ENCODE results near the gene CA4. TPM values are rescaled to one million over a fixed set of nuclear protein-coding genes. Genes with fewer than 3 reads are reported as not detected.

CA4 gene
- total and polyA plus RNA-seq, 9 of the 15 experiments (the other 6 are each of a cell fraction or from before 2014, with no cell fraction given) = 0.13 TPM; not detected in 7

GRCh38 chr17:60139438-60140285, 10.1 kb upstream of the CA4 start (continued):
- TF ChIP-seq ZBTB11 (CRISPR knock-in tag; IDR thresholded peaks at IDR 0.05) (peak; percentile 20 to 75 (median 38); a peak in 3 of 6 replicates), PBX2 (CRISPR knock-in tag; IDR thresholded peaks at IDR 0.05; ENCODE audit: low read depth) (no peak), PBX2 (tag; conservative IDR thresholded peaks at IDR 0.05; ENCODE audit: low read depth) (no peak), POLR2B (IDR thresholded peaks at IDR 0.05; ENCODE audit: low read depth, partially characterized antibody) (no peak), RAD21 (CRISPR knock-in tag; conservative IDR thresholded peaks at IDR 0.05 in 1 of 2, IDR thresholded peaks at IDR 0.05 in 1 of 2) (peak; percentile 21 to 45; a peak in 3 of 4 replicates), ZNF121 (CRISPR knock-in tag; conservative IDR thresholded peaks at IDR 0.05) (peak; percentile 21; the same call in 1 of the 2 replicates), ZKSCAN8 (CRISPR knock-in tag; IDR thresholded peaks at IDR 0.05) (no peak), BACH1 (tag; IDR thresholded peaks at IDR 0.05) (no peak), ETV1 (tag; conservative IDR thresholded peaks at IDR 0.05; ENCODE audit: low read depth) (peak; percentile 83), BCL6 (CRISPR knock-in tag; IDR thresholded peaks at IDR 0.05) (no peak), ZBTB7A (IDR thresholded peaks at IDR 0.05; ENCODE audit: borderline replicate concordance, control insufficient read depth, low read depth, low read length) (peak; percentile 92), MYC (IDR thresholded peaks at IDR 0.05; ENCODE audit: low read depth, low read length) (no peak), MYC (CRISPR knock-in tag; IDR thresholded peaks at IDR 0.05; ENCODE audit: borderline replicate concordance, low read depth) (no peak), CREB1 (IDR thresholded peaks at IDR 0.05) (no peak), CREB1 (CRISPR knock-in tag; IDR thresholded peaks at IDR 0.05) (peak; percentile 80), CHD1 (IDR thresholded peaks at IDR 0.05; ENCODE audit: low read length) (no peak), PHB (CRISPR knock-in tag; IDR thresholded peaks at IDR 0.05) (no peak), ZNF311 (CRISPR knock-in tag; IDR thresholded peaks at IDR 0.05) (peak; percentile 61; the same call in 1 of the 2 replicates), ZBTB33 (CRISPR knock-in tag; IDR thresholded peaks at IDR 0.05) (peak; percentile 83)
